Measurements from ENCODE around the gene BCL7A.
A peak's percentile ranks its signal among the peaks of the same experiment; 100 is the strongest.

BCL7A gene

GRCh38 chr12:122021822-122022392 lies at the start of gene BCL7A:
Gene BCL7A (plus strand): TSS chr12:122021884. CDS start chr12:122022092, 208 bp downstream.
- Histone ChIP-seq H3K9ac (ENCODE audit: low read length) (peak within 1 kb of the TSS; percentile 81), H3K9me3 (ENCODE audit: control insufficient read depth, insufficient read depth, low read depth, low read length) (peaks cover 6% of the 10 kb centered on the region; the same call in 1 of the 2 replicates), H3K4me1 (ENCODE audit: control insufficient read depth, insufficient read depth, low read length) (peaks cover 18% of the 10 kb centered on the region), H3K27ac (ENCODE audit: low read depth, low read length) (no peak within 1 kb of the TSS), H3K36me3 (ENCODE audit: control insufficient read depth, insufficient read depth, low read length) (no peaks in the 10 kb centered on the region), H3K27me3 (ENCODE audit: control insufficient read depth, insufficient read depth, low read length) (peaks cover 20% of the 10 kb centered on the region), H3K4me3 (ENCODE audit: low read depth, low read length) (peak within 1 kb of the TSS; percentile 73)

DNA sequence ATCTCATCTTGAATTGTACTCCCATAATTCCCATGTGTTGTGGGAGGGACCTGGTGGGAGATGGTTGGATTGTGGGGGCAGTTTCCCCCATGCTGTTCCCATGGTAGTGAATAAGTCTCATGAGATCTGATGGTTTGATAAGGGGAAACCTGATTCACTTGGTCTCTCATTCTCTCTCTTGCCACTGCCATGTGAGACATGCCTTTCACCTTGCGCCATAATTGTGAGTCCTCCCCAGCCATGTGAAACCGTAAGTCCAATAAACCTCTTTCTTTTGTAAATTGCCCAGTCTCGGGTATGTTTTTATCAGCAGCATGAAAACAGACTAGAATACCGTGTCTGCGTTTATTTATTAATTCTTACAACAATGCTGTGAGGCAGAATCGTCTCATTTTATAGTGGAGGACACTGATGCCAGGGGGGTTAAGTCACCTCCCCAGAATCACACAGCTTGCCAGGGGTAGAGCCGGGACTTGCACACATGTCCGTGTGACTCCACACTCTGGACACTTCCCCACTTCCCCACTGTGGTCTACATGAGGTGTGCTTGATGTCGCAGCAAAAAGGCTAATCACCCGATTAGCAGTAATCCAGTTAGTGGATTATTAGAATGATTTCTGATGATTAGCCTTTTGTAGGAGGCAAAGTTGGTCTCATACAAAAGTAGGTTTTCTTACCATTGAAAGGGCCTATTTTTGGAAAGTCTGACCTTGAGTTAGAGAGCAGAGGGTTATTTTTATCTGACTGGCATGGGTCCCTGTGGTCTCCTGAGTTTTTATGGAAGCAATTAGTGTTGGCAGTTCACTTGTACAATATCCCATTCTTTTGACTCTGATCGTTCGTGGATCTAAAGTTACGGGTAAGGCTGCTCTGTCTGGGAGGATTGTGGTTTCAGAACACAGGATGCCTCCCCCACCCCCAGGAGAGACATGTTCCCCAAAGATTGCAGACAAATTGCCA lies 47.4 kb upstream of the BCL7A start:
- Histone ChIP-seq H3K27me3 (ENCODE audit: control insufficient read depth, insufficient read depth, low read length) (no peaks in the 10 kb centered on the region), H3K36me3 (ENCODE audit: control insufficient read depth, insufficient read depth, low read length) (no peaks in the 10 kb centered on the region), H3K4me1 (ENCODE audit: control insufficient read depth, insufficient read depth, low read length) (no peaks in the 10 kb centered on the region; the same call in 1 of the 2 replicates), H3K9me3 (ENCODE audit: control insufficient read depth, insufficient read depth, low read depth, low read length) (peaks cover 16% of the 10 kb centered on the region), H3K4me3 (ENCODE audit: low read depth, low read length) (no peak overlapping the region), H3K27ac (ENCODE audit: low read depth, low read length) (no peak overlapping the region), H3K9ac (ENCODE audit: low read length) (no peak overlapping the region)

DNA sequence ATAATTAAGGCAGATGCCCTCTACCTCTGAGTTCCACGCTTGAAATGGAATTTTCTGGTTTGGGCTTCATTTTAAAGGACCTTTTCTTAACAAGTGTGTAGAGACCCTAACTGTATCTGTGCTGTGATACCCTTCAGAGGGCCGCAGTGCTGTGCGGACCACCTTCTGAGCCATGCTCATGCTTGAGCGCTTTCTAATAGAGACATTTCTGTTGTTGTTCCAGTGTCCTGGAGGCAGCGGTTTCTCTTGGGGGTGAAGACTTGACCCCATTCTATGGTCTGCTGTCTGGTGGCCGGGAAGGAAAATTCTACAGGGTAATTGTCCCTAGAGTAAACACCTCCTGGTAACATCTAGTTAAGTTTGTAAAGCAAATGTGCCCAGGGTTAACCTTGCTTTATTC lies 46.7 kb upstream of the BCL7A start:
- Histone ChIP-seq H3K9me3 (ENCODE audit: control insufficient read depth, insufficient read depth, low read depth, low read length) (peaks cover 16% of the 10 kb centered on the region), H3K9ac (ENCODE audit: low read length) (no peak overlapping the region), H3K36me3 (ENCODE audit: control insufficient read depth, insufficient read depth, low read length) (no peaks in the 10 kb centered on the region), H3K4me1 (ENCODE audit: control insufficient read depth, insufficient read depth, low read length) (no peaks in the 10 kb centered on the region; the same call in 1 of the 2 replicates), H3K27me3 (ENCODE audit: control insufficient read depth, insufficient read depth, low read length) (no peaks in the 10 kb centered on the region), H3K4me3 (ENCODE audit: low read depth, low read length) (no peak overlapping the region), H3K27ac (ENCODE audit: low read depth, low read length) (no peak overlapping the region)

- peaks cover 3% of the 10 kb centered on the region for H3K4me1 ChIP-seq (ENCODE audit: control insufficient read depth, insufficient read depth, low read length)
- no peak overlapping the region for H3K9ac ChIP-seq (ENCODE audit: low read length)
- no peaks in the 10 kb centered on the region for H3K36me3 ChIP-seq (ENCODE audit: control insufficient read depth, insufficient read depth, low read length)
- H3K27ac ChIP-seq (ENCODE audit: low read depth, low read length) = no peak overlapping the region
- H3K27me3 ChIP-seq (ENCODE audit: control insufficient read depth, insufficient read depth, low read length) = no peaks in the 10 kb centered on the region
- peaks cover 16% of the 10 kb centered on the region for H3K9me3 ChIP-seq (ENCODE audit: control insufficient read depth, insufficient read depth, low read depth, low read length)
- no peak overlapping the region for H3K4me3 ChIP-seq (ENCODE audit: low read depth, low read length)
Measured at GRCh38 chr12:121976950-121977349, 44.7 kb upstream of the BCL7A start.

DNA sequence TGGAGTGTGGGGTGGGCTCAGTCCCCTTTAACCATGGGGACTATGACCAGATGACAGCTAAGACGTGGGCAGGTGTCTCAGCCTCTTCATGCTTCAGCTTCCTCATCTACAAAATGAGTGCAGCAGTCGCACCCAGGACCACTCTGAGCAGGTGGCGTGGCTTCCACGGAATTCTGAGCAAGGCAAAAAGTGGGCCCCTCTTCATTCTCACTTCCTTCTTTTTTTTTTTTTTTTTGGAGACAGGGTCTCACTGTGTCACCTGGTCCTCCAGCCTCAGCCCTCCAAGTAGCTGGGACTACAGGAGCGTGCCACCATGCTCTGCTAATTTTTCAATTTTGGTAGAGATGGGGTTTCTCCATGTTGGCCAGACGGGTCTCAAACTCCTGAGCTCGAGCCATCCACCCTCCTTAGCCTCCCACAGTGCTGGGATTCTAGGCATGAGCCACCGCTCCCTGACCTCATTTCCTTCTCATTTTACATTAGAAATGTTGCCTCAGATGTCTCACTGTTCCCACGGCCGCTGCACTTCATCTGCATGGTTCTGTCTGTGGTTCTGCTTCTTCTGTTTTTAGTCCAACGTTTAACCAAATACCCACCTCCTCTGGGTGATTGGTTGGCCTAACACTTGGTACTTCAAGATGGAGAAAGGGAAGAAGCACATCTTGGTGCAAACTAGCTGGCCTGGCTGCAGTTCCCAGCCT lies 41.3 kb upstream of the BCL7A start:
- Histone ChIP-seq H3K4me1 (ENCODE audit: control insufficient read depth, insufficient read depth, low read length) (peaks cover 3% of the 10 kb centered on the region), H3K27ac (ENCODE audit: low read depth, low read length) (no peak overlapping the region), H3K36me3 (ENCODE audit: control insufficient read depth, insufficient read depth, low read length) (no peaks in the 10 kb centered on the region), H3K9ac (ENCODE audit: low read length) (no peak overlapping the region), H3K9me3 (ENCODE audit: control insufficient read depth, insufficient read depth, low read depth, low read length) (no peaks in the 10 kb centered on the region), H3K27me3 (ENCODE audit: control insufficient read depth, insufficient read depth, low read length) (no peaks in the 10 kb centered on the region), H3K4me3 (ENCODE audit: low read depth, low read length) (no peak overlapping the region)

DNA sequence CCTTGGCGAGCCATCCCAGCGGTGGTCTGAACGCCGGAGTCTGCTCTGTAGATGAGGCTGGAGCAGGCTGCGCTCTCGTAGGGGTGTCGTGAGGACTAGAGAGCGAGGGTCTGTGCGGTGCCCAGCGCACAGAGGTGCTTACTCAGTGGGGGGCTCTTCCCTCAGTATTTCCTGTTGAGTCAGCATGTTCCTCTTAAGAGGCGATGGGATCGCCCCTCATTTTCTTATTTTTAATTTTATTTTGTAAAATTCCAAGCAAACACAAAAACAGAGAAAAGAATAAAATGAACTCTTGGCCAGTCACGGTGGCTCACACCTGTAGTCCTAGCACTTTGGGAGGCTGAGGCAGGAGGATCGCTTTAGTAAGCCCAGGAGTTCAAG lies 40.8 kb upstream of the BCL7A start:
- no peaks in the 10 kb centered on the region for H3K27me3 ChIP-seq (ENCODE audit: control insufficient read depth, insufficient read depth, low read length)
- H3K9me3 ChIP-seq (ENCODE audit: control insufficient read depth, insufficient read depth, low read depth, low read length) = no peaks in the 10 kb centered on the region
- no peak overlapping the region for H3K27ac ChIP-seq (ENCODE audit: low read depth, low read length)
- H3K4me1 ChIP-seq (ENCODE audit: control insufficient read depth, insufficient read depth, low read length) = peaks cover 3% of the 10 kb centered on the region
- no peak overlapping the region for H3K9ac ChIP-seq (ENCODE audit: low read length)
- no peak overlapping the region for H3K4me3 ChIP-seq (ENCODE audit: low read depth, low read length)
- H3K36me3 ChIP-seq (ENCODE audit: control insufficient read depth, insufficient read depth, low read length) = no peaks in the 10 kb centered on the region

- Histone ChIP-seq H3K9me3 (ENCODE audit: control insufficient read depth, insufficient read depth, low read depth, low read length) (no peaks in the 10 kb centered on the region), H3K9ac (ENCODE audit: low read length) (no peak overlapping the region), H3K4me3 (ENCODE audit: low read depth, low read length) (no peak overlapping the region), H3K4me1 (ENCODE audit: control insufficient read depth, insufficient read depth, low read length) (peaks cover 3% of the 10 kb centered on the region), H3K27me3 (ENCODE audit: control insufficient read depth, insufficient read depth, low read length) (no peaks in the 10 kb centered on the region), H3K36me3 (ENCODE audit: control insufficient read depth, insufficient read depth, low read length) (no peaks in the 10 kb centered on the region), H3K27ac (ENCODE audit: low read depth, low read length) (no peak overlapping the region)
Measured at GRCh38 chr12:121981456-121981855, 40.2 kb upstream of the BCL7A start.

- Histone ChIP-seq H3K9me3 (ENCODE audit: control insufficient read depth, insufficient read depth, low read depth, low read length) (no peaks in the 10 kb centered on the region), H3K9ac (ENCODE audit: low read length) (no peak overlapping the region), H3K36me3 (ENCODE audit: control insufficient read depth, insufficient read depth, low read length) (no peaks in the 10 kb centered on the region), H3K4me1 (ENCODE audit: control insufficient read depth, insufficient read depth, low read length) (peaks cover 3% of the 10 kb centered on the region), H3K27ac (ENCODE audit: low read depth, low read length) (no peak overlapping the region), H3K4me3 (ENCODE audit: low read depth, low read length) (no peak overlapping the region), H3K27me3 (ENCODE audit: control insufficient read depth, insufficient read depth, low read length) (no peaks in the 10 kb centered on the region)
Measured at GRCh38 chr12:121982950-121983349, 38.7 kb upstream of the BCL7A start.

- H3K4me1 ChIP-seq (ENCODE audit: control insufficient read depth, insufficient read depth, low read length) = peaks cover 3% of the 10 kb centered on the region
Measured at GRCh38 chr12:121983536-121984210, 38.0 kb upstream of the BCL7A start.

GRCh38 chr12:121986489-121987245 lies 35.0 kb upstream of the BCL7A start:
- Histone ChIP-seq H3K9me3 (ENCODE audit: control insufficient read depth, insufficient read depth, low read depth, low read length) (no peaks in the 10 kb centered on the region; the same call in 1 of the 2 replicates), H3K4me1 (ENCODE audit: control insufficient read depth, insufficient read depth, low read length) (no peaks in the 10 kb centered on the region), H3K27ac (ENCODE audit: low read depth, low read length) (no peak overlapping the region), H3K27me3 (ENCODE audit: control insufficient read depth, insufficient read depth, low read length) (no peaks in the 10 kb centered on the region), H3K4me3 (ENCODE audit: low read depth, low read length) (no peak overlapping the region), H3K36me3 (ENCODE audit: control insufficient read depth, insufficient read depth, low read length) (no peaks in the 10 kb centered on the region), H3K9ac (ENCODE audit: low read length) (no peak overlapping the region)

More at GRCh38 chr12:121983536-121984210, 38.0 kb upstream of the BCL7A start:
- H3K27me3 ChIP-seq (ENCODE audit: control insufficient read depth, insufficient read depth, low read length) = no peaks in the 10 kb centered on the region
- H3K36me3 ChIP-seq (ENCODE audit: control insufficient read depth, insufficient read depth, low read length) = no peaks in the 10 kb centered on the region
- H3K9me3 ChIP-seq (ENCODE audit: control insufficient read depth, insufficient read depth, low read depth, low read length) = no peaks in the 10 kb centered on the region
- no peak overlapping the region for H3K4me3 ChIP-seq (ENCODE audit: low read depth, low read length)
- H3K9ac ChIP-seq (ENCODE audit: low read length) = no peak overlapping the region
- no peak overlapping the region for H3K27ac ChIP-seq (ENCODE audit: low read depth, low read length)
